NB4 (cell line): ENCODE data around the gene YEATS4.

ENCODE experiments used
- POLR2A ChIP-seq: IDR thresholded peaks from 2 replicates; pipeline ENCODE4 v1.6.1; 2011; ENCODE audit warnings: mild to moderate bottlenecking; ENCODE audit not compliant: insufficient read length; ENCODE audit errors: extremely low read depth
- TF ChIP-seq, protein P1 (sequence below): IDR thresholded peaks from one replicate; pipeline ENCODE4 v1.5.1; 2012; ENCODE audit warnings: low read depth, low read length
- TF ChIP-seq, protein P2 (sequence below): IDR thresholded peaks from 2 replicates; pipeline ENCODE4 v1.6.1; 2011; ENCODE audit warnings: low read depth, low read length

DNA sequence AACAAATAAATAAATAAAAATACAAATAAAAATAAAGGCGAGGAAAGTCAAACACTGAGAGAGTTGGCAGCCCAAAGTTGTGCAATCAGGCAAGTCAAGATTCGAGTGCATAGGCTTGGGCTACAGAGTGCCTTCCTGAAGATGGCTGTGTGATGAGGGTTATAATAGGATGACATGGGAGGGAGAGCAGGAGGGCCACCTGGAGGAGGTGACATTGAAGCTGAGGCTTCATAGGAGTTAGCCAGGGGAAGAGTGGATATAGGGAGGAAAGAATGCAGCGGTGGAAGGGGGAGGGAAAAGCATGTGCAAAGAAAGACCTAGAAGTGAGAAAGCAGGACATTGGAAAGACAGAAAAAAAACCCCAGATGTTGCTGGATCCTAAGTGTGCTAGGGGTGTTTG lies 53.1 kb downstream of the YEATS4 start:
- no peak for TF ChIP-seq POLR2A
- TF ChIP-seq, protein P1, sequence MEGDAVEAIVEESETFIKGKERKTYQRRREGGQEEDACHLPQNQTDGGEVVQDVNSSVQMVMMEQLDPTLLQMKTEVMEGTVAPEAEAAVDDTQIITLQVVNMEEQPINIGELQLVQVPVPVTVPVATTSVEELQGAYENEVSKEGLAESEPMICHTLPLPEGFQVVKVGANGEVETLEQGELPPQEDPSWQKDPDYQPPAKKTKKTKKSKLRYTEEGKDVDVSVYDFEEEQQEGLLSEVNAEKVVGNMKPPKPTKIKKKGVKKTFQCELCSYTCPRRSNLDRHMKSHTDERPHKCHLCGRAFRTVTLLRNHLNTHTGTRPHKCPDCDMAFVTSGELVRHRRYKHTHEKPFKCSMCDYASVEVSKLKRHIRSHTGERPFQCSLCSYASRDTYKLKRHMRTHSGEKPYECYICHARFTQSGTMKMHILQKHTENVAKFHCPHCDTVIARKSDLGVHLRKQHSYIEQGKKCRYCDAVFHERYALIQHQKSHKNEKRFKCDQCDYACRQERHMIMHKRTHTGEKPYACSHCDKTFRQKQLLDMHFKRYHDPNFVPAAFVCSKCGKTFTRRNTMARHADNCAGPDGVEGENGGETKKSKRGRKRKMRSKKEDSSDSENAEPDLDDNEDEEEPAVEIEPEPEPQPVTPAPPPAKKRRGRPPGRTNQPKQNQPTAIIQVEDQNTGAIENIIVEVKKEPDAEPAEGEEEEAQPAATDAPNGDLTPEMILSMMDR: no peak
- TF ChIP-seq, protein P2, sequence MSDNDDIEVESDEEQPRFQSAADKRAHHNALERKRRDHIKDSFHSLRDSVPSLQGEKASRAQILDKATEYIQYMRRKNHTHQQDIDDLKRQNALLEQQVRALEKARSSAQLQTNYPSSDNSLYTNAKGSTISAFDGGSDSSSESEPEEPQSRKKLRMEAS: no peak
